NCI-H1048 (cell line): ENCODE data around the gene ADAMTS5.

Experiments
- DNase-seq: peaks from one replicate; lab custom pipeline; 2025; lab: John Stamatoyannopoulos, UW

The ADAMTS5 gene

DNA sequence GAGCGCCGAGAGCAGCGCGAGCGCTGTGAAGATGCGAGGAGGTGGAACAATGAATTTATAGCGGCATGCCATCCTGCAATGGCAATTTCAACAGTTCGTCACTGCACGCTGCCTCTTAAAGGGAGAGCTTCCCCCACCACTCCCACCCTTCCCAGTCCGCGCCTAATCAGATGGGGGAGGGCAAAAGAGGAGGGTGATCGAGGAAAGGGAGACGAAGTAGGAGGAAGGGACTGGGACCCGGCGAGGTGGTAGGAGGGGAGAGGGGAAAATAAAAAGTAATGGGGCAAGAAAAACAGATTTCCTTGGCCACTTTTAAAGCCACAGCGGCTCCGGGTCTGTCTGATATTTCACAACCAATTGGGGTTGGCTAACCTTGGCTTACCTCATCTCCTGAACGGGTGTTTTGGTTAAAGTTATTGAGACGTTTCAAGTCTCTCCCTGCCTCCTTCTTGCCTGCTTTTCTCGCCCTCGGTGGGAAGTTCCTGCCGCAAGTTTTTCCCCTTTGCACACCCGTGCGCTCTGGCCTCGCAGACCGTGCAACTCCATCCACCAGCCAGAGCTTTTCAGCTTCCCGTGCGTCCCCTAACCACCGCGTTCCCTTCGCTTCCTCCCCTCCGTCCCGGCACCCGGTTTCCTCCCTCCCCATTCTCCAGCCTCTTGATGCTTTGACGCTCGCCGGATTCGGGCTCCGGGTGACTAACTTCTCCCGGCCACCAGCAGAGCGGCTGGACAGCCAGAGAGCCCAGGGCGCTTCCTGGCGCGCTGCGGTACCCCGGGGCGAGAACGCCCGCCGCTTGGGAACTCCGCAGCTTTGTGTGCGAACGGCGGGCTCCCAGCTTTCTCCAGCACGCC lies at the start of gene ADAMTS5:
Gene ADAMTS5, minus strand, starts transcription at position 27 of the 852 bp plus-strand sequence. CDS start 697 bp downstream, outside the sequence.
- DNase-seq: no peak

DNA sequence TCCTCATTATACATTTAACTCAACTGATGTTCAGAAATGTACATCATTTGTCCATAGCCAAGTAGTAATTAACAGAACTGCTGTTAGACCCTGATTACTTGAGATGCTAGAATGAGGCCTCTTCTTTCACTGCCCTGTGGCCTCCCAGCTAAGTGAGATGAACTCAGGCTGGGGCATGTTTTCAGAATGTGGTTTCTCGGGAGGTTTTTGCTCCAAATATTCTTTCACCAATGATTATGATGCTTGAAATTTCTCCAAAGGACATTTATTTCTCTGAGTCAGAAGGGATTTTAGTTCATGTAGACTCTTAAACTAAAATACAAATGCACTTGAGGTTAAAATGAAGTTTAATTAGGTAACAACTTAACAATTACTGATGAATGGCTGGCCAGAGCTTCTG lies 34.6 kb upstream of the ADAMTS5 start:
- DNase-seq: no peak

DNA sequence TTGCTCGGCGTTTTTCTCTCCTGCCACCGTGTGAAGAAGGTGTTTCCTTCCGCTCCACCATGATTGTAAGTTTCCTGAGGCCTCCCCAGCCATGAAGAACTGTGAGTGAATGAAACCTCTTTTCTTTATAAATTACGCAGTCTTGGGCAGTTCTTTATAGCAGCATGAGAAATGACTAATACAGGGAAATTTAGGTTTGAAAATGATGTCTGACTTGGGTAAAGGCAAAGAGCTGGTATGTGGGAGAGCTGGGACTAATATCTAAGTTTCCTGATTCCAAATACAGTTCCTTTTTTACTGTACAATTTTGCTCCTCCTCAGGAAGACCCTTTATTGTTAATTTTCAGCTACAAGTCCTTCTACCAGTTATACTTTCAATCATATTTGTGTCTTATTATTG lies 16.7 kb upstream of the ADAMTS5 start:
- no peak for DNase-seq

DNA sequence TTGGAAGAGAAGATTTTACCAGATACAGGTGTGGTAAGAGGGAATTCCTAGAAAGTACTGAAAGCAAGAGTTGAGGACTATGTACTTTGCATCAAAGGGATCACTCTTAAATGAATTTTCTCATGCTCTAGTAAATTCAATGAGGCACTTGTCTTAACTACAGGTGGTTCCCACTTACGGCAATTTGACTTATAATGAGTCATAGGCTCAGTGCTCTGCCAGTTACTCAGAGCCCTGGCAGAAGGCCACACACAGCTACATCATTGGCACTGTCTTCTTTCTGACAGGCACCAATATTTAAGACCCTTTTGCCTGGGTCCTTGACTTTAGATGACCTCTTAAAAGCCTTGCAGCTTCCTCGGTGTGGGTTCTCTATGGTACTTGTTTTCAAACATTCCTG lies 15.9 kb upstream of the ADAMTS5 start:
- no peak for DNase-seq

DNA sequence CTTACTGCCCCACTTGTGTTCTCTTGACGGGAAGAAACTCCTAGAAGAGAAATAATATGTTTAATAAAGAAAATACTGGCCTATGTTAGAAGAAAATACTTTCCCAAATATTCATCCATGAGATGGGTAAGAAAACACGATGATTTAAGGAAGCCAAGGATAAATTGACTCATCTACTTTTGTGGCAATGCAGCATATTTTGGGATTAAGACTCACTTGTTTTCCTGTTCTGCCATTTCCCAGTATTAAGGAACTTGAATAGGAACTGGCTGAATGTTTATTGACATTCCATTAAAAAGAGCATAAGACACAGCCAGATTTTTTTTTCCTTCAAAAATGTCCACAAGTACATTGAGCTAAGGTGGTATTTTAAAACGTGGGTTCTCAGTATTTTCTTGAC lies 10.9 kb upstream of the ADAMTS5 start:
- DNase-seq: no peak

DNA sequence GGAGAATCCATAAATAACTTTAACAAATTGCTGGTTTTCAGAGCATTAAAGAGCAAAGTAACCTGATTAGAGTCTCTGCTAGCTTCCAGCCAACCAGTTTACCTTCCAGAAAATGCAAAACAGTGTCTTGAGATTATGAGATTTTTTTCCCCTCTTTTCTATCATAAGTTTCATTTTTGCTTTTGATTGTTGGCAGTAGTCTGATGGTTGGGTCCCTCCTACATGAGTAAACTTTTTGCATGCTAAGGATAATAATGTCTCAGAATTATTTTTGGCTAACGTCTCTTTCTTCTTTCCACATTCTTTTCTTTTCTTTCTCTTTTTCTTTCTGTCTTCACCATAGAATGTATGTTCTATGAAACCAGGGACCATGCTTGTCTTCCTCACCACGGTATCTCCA lies 6.3 kb upstream of the ADAMTS5 start:
- DNase-seq: no peak

DNA sequence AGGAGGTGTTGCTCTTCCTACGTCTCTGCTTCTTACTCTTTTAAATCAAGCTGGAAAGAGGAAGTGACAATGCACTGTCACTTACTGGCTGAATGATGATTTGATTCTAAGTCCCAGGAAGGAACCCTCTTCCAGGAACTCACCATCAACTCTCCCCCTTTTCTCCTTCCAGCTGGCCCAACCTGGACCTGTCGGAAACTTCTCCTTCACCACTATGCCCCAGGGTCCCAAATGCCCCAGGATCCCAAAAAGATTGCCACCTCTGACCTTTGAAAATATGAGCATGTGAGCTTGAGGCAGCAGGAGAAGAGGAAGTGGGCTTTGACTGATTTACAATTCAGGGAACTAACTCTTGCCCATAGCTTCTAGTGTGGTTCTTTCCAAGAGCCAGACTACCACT lies 5.3 kb upstream of the ADAMTS5 start:
- no peak for DNase-seq

DNA sequence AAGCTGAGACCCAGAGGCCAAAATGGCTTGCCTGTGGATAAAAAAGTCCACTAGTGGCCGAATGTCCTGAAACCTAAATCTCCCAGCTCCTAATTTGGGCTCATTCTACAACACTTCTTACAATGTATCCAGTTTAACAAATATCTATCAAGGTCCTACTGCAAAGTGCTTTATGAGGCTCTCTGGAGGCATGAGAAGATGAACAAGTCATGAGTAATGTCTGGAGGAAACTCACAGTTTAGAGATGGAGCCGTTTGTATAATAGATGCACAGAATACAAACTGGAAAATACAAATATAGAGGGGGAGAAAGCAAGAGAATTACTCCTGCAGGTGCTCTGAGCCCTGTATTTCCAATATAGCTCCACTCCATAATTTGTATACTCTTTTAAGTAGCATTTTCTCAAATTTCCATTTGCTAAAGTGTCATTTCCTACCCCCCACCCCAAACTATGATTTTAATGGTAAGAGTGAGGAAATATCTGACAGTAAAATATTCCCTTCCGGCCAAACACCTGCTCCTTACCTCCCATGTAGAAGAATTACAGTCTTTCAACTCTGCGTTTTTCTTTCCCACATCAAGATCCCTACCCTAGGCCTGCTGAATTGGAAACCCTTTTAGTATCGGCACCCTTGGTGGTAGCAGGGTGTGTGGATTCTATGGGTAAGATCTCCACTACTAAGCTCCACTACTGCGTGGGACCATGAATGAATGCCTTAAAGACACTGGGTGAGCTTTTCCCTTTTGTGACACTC lies 3.3 kb upstream of the ADAMTS5 start:
- DNase-seq: no peak

DNA sequence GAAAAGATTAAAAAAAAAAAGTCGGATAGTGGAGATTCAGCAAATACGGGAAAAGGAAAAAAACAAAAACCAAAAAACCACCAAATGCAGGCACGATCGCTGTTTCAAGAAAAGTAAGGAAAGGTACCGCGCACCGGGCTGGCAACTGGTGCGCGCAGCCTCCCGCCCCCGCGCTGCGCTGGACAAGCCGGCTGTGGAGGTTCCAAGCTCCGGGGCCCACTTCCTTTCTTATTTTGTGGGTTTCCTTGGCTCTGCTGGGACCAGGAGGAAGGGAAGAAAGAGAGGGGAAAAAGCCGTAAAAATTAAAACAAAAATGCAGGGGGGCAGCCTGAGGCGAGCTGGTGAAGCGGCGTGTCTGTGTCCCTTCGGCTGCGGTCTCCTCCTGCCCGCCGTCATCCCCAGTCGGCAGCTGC lies 233 bp downstream of the ADAMTS5 start:
- no peak for DNase-seq

DNA sequence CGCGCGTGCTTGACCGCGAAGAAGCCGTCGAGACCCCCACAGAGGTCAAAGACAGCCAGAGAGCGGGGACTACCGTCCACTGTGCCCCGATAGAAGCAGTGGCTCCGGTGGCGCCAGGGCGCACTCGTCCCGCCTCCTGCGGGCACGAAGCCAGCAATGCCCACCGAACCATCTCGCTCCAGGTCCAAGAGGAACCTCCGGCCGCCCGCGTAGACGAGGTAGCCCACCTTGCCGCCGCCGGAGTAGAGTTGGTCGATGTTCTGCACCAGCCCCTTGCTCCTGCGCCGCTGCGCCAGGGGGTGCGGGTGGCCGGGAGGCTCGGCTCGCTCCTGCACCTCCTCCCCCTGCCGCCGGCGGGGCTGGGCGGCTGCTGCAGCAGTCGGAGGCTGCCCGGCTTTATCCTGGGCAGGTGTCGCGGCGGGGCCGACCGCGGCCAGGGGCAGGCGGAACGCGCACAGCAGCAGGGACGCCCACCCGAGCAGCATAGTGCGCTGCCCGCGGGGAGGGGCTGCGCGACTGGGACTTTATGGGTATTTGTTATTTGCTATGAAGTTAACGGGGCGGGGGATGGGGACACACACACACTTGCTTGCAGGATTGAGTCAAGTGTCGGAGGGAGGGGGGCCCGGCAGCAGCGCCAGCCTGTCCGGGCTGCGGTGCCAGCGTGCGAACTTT lies 844 bp downstream of the ADAMTS5 start:
- no peak for DNase-seq

DNA sequence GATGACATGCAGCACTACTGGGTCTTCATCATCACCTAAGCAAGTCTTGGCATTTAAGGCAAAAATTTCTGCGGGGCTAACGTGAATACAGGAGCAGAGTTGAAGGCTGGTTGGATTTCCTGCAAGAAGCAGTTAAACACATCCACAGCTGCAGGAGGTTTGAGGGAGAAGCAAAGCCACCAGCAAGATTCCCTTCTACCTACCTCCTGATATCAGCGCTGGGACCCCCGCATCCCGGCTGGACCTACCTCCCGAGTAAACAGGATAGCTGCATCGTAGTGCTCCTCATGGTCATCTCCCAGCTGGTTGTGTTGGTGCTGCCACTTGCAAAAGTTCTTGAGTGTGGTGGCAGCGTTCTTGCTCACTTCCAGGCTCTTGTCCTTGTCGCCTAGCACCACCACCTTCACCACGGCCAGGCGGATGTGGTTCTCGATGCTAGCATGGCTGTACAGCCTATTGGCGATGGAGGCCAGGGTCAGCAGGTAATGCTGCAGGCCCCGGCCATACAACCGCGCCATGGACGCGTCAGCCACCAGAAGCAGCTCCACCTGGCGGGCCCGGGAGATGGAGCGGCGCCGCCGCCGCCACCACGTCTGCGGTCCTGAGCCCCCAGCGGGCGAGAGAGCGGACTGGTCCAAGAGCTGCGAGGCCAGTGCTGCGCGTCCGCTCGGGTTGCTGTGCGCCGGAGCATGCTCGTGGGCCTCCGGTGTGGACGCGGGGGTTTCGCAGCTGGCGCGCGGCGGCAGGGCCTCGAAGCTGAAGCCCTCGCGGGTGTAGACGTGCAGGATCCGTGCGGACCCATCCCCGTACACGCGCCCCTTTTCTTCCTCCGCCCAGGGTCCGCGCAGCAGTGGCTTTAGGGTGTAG lies 1.6 kb downstream of the ADAMTS5 start:
- DNase-seq: no peak

DNA sequence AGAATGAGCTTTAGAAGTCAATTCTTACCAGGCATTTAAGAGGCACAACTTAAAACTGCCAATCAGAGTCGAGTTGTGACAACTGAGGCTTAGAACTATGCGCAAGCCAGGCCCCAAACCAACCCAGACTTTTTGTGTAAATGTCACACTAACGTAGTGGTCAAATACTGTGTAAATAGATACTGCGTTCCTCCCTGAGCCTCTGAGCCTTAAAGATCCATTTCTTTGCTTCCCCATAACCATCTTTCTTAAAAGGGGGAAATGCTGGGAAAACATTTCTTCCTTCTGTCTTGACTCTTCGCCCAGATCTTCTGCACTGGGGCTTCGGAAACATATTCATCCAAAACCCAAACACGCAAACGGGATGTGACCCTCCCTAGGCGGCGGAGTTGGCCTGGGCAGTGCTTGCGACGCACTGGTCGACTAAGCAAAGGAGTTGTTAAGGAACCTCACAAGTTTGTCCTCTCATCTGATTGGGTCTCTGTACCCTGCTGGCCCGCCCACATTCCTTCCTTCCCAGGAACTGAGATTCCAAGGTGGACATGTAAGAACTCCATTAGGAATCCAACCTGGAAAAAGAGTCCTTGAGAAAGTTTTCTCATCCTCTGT lies 2.6 kb downstream of the ADAMTS5 start:
- no peak for DNase-seq

DNA sequence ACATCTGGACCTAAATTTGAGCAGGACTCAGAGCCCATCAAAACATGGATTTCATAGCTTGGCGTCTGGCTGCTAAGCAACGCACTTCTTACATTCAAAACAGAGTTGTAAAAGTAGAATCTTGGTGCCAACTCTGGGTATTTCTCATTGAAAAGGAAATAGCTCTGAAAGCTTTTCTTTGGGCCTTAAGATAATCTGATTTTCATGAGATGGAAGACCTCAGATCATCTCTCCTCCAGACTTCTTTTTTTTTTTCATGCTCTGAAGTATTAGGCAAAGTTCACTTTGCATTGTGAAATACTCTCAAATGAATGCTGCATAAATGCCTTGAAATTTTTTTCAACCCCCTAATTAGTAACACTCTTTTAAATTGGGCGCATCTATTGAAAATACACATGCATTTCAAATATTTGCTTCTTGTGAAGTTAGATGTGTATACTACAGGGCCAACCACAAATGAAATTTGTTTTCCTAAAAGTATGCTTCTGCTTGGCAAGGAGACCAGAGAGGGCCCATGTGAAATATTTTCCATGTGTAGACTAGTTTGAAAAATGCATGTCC lies 4.2 kb downstream of the ADAMTS5 start:
- no peak for DNase-seq

DNA sequence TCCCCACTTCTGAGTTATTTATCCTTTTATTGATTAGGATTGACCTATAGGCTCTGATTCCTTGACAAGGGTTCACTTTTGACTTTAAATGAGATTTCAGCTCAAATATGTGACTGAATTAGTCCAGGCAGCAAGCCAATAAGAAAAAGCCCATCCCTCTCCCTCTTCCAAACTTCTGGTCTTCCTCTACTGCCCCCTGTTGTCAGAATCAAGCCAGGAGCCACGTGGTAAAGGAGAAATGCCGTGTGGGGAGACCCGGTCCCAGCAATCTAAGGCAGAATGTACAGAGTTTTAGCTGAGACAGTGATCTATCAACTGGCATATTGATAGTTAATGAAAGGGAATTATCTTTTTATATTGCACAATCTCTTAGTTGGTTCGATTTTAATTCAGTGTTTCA lies 5.2 kb downstream of the ADAMTS5 start:
- no peak for DNase-seq

DNA sequence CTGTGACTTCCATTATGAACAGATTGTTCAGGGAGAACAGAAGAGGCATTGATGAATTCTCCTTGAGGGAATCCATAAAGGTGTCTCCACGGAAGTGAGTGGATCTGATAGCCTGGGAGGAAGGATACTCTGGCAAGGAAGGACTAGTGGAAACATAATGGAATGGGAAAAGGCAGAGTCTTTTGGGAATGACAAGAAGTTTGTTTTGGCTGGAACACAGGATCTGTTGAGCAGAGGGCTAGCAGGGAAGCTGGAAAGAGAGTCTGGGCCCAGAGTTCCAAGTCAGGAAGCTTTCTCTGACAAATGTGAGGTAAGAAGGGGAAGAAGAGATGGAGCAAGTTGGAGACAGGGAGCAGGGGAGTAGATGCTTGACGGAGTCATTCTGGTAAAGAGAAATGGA lies 8.1 kb downstream of the ADAMTS5 start:
- DNase-seq: no peak

DNA sequence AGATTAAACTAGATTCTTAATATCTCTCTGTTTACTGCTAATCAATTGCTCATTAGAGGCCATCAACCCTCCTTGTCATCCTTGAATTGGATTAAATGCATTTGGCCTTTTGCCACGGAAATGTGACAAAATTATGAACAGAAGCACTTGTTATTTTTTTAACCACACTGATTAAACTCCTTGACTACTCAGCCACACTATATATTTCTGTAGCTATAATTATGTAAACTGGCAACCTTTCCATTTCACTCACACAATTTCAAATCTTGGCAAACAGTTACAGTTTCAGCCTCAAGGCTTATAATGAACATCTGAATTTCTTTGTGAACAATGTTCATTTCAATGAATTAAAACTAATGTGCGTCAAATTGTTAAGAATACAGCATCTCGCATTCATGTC lies 10.1 kb downstream of the ADAMTS5 start:
- no peak for DNase-seq

DNA sequence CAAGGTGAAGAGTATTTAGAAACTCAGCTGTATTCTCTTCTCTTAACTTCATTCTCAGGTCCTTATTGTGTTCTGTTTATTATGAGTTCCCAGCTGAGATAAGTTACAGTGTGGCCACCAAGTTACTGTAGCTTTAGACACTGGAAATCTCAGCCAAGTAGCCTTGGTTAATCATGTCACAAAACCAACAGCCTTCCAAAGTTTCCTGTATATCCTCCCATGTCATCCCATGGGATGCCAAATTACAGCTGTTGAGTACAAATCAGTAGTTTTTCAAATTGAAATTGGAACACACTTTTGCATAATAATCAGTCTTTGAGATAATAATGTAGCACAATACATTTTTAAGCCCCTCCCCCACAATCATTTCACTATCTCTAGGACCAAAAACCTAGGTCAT lies 10.7 kb downstream of the ADAMTS5 start:
- no peak for DNase-seq

DNA sequence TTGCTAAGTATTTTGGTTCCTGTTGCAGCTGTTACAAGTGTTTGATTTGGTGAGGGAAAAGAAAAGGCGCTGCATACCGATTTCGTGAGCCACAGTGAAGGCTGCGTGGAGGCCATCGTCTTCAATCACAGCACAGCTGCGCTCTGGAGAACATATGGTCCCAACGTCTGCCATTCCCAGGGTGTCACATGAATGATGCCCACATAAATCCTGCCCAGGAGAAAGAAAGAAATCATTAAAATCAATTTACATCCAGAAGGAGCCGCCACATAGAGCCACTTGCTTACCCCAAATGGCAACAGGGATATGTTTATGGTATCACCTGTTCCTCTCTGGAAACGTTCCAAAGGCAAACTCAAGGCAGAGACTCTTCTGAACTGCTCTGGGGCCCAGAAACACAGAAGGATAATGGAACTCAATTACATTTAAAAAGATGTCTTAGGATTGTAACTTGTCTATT lies 12.2 kb downstream of the ADAMTS5 start:
- DNase-seq: no peak

DNA sequence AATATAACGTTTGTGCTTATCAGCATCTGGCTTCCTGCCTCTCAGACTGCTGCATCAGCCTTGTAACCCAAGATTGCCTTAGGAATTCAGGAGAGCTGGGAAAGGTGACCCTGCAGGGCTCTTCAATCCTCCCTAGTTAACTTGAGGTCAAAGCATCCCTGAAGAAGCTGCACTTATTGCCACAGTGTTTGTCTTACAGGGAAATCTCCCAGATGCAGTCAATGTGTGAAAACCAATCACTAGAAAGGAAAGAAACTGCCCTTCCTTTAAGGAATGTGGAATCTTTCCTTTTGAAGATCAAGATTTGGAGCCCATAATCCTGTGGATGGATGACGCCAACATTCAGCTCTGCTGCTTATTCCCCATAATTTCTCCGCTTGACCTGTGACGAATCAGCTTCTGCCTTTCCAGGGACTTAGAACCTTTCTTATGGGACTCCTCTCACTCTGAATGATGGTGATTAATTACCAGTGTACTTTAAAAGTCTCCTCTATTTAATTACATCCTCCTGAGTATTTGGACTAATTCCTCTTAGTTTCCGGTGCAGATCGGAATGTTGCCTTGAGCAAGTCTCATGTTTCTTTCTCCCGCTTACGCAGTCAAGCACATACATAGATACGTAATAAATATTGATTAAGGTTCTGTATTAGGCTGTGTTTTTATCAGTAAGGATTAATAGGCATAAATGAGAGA lies 14.4 kb downstream of the ADAMTS5 start:
- DNase-seq: no peak

DNA sequence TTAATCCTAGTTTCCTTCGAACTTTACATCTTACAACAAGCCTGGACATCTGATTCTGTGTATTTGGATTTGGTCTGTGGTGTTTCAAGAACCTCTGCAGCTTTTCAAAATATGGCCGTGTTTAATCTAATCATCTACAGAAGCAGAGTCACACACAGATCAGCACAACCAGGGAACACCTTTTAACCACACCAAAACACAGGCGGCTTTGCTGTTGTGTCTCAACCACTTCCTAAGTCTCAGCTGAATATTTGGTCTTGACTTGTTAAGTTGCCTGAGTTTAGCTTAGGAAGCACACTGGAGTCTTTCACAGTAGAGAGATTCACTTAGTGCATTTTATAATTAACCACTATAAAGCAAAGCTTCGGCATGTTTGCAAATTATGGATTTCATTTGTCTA lies 17.1 kb downstream of the ADAMTS5 start:
- DNase-seq: no peak
